PC-9 (cell line): ENCODE data around the gene ZNF581.

Experiments used
- CTCF ChIP-seq: fragments of 200-600 bp; sonication (generic); conservative IDR thresholded peaks from 2 replicates; pipeline ENCODE4 v1.6.1; 2017; ENCODE audit warnings: mixed run types, antibody characterized with exemption, mild to moderate bottlenecking, moderate library complexity
- EZH2 ChIP-seq: fragments of 200-600 bp; sonication (generic); IDR thresholded peaks from 2 replicates; pipeline ENCODE4 v1.8.0; 2017; ENCODE audit warnings: antibody characterized with exemption, low read depth

- TF ChIP-seq CTCF = no peak
- no peak for TF ChIP-seq EZH2
These were observed 3.3 kb upstream of the ZNF581 start for GRCh38 chr19:55640043-55640576.
